Measurements from ENCODE around the gene RGSL1. TPM values are rescaled to one million over a fixed set of nuclear protein-coding genes. Genes with fewer than 3 reads are reported as not detected.

Gene RGSL1
- total RNA-seq, 3 donors from 2014 or later: not detected

DNA sequence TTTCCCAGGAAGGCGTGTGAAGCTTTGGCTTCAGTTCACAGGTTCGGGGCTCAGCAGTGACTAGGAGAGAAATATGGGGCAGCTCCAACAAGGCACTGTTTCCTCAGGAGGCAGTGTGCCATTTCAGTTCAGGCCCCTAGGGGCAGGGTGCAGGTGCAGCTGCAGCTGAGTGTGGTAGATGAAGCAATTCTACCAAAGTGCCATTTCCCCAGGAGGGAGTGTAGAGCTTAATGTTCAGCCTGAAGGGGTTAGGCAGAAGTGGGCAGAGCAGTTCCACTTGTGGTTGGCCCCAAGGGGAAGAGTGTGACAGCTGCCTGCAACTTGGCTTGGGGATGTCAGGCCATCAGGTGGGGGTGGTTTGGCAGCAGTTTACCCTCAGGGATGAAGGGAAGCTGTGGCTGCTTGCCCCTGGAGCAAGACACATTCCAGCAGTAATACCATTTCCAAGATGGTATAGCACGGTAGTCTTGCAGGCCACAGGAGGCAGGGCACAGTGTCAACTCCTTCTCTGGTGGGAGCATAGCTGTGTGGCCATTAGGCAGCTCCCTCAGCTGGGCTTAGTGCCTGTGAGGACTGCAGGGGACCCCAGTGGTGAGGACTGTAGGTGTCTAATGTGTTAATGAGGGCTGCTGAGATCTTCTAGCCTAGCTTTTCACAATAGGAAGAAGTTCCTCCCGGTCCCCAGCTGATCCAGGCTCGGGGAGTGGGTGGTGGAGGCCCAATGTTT lies 34.7 kb downstream of the RGSL1 start:
- Histone ChIP-seq H3K9me3 (no peaks in the 10 kb centered on the region), H3K36me3 (no peaks in the 10 kb centered on the region), H3K27ac (no peak overlapping the region), H3K27me3 (no peaks in the 10 kb centered on the region), H3K4me3 (no peak overlapping the region), H3K4me1 (no peaks in the 10 kb centered on the region)
- no peak for DNase-seq (ENCODE audit: low spot score in 2 of 2)
- intact Hi-C loops (cut with DNase I; ENCODE audit: low total_unique reads): no loop called here
- TF ChIP-seq, protein P1, sequence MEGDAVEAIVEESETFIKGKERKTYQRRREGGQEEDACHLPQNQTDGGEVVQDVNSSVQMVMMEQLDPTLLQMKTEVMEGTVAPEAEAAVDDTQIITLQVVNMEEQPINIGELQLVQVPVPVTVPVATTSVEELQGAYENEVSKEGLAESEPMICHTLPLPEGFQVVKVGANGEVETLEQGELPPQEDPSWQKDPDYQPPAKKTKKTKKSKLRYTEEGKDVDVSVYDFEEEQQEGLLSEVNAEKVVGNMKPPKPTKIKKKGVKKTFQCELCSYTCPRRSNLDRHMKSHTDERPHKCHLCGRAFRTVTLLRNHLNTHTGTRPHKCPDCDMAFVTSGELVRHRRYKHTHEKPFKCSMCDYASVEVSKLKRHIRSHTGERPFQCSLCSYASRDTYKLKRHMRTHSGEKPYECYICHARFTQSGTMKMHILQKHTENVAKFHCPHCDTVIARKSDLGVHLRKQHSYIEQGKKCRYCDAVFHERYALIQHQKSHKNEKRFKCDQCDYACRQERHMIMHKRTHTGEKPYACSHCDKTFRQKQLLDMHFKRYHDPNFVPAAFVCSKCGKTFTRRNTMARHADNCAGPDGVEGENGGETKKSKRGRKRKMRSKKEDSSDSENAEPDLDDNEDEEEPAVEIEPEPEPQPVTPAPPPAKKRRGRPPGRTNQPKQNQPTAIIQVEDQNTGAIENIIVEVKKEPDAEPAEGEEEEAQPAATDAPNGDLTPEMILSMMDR (IDR thresholded peaks at IDR 0.05): no peak
- TF ChIP-seq POLR2AphosphoS5 (IDR thresholded peaks at IDR 0.05) (no peak), POLR2A (IDR thresholded peaks at IDR 0.05) (no peak)

DNA sequence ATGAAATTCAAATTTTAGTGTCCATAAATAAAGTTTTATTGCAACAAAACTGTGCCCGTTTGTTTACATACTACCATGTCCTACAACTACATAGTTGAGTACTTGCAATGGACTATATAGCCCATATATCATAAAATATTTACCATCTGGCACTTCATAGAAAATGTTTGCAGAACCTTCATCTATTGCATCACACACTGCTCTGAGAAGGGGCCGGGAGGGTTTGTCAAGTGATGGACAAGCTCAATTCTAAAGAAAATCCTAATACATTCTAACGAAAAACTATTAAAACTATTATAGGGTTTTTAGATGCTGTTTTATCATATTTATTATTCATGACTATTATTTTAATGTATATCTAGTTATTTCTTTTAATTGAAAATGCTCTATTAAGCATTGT lies 35.9 kb downstream of the RGSL1 start:
- H3K27ac ChIP-seq: no peak overlapping the region
- no peak overlapping the region for H3K4me3 ChIP-seq
- intact Hi-C loops (cut with DNase I; ENCODE audit: low total_unique reads): no loop called here
- no peaks in the 10 kb centered on the region for H3K4me1 ChIP-seq
- no peaks in the 10 kb centered on the region for H3K36me3 ChIP-seq
- DNase-seq (ENCODE audit: low spot score in 2 of 2): no peak
- H3K9me3 ChIP-seq: no peaks in the 10 kb centered on the region
- no peak for TF ChIP-seq POLR2A (IDR thresholded peaks at IDR 0.05)
- no peaks in the 10 kb centered on the region for H3K27me3 ChIP-seq

DNA sequence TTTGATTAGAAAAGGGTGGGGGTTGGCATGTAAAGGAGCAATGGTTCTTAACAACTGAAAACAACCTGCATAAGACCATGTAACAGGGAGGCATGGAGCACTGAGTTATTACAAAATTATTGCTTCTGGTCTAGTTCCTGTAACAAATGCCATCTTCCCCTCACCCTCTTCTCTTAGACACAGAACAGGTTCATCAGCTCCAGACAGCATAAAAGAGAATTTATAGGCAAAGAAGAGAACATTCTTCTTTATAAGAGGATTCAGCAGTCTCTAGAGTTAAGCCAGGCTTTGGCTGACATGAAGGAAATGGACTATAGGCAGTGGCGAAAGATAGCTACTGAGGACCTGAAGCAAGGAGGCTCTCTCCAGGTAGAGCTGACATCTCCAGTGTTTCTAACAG lies 38.9 kb downstream of the RGSL1 start:
- no peaks in the 10 kb centered on the region for H3K27me3 ChIP-seq

DNA sequence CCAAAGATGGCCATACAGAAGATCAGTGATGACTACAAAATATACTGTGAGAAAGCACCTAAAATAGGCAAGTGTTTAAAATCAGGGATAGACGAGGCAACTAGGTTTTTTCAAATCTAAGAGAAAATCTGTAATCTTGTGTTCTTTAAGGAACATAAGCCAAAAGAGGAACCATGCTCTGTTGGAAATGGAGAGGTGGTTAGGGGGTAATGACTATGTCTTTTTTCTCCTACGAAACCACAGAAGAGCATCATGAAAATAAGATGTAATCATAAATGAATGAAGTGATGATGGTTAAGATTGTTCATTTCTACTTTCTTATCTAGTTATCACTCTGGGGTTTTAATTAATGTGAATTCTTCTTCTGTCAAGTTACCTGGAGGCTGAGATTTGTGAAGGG lies 43.1 kb downstream of the RGSL1 start:
- Histone ChIP-seq H3K27ac (no peak overlapping the region), H3K36me3 (no peaks in the 10 kb centered on the region), H3K27me3 (no peaks in the 10 kb centered on the region), H3K4me3 (no peak overlapping the region), H3K9me3 (no peaks in the 10 kb centered on the region), H3K4me1 (no peaks in the 10 kb centered on the region)
- DNase-seq (ENCODE audit: low spot score in 2 of 2): no peak
- intact Hi-C loops (cut with DNase I; ENCODE audit: low total_unique reads): no loop called here
- TF ChIP-seq POLR2A (IDR thresholded peaks at IDR 0.05): no peak
- TF ChIP-seq POLR2AphosphoS5 (IDR thresholded peaks at IDR 0.05): no peak
- TF ChIP-seq, protein P1 (IDR thresholded peaks at IDR 0.05): no peak

More for the DNA sequence above, 38.9 kb downstream of the RGSL1 start:
- Histone ChIP-seq H3K4me3 (no peak overlapping the region), H3K27ac (no peak overlapping the region), H3K9me3 (no peaks in the 10 kb centered on the region), H3K36me3 (no peaks in the 10 kb centered on the region), H3K4me1 (no peaks in the 10 kb centered on the region)
- TF ChIP-seq POLR2A (IDR thresholded peaks at IDR 0.05) (no peak), POLR2AphosphoS5 (IDR thresholded peaks at IDR 0.05) (no peak)
- TF ChIP-seq, protein P1 (IDR thresholded peaks at IDR 0.05): no peak
- intact Hi-C loops (cut with DNase I; ENCODE audit: low total_unique reads): no loop called here
- DNase-seq (ENCODE audit: low spot score in 2 of 2): no peak

DNA sequence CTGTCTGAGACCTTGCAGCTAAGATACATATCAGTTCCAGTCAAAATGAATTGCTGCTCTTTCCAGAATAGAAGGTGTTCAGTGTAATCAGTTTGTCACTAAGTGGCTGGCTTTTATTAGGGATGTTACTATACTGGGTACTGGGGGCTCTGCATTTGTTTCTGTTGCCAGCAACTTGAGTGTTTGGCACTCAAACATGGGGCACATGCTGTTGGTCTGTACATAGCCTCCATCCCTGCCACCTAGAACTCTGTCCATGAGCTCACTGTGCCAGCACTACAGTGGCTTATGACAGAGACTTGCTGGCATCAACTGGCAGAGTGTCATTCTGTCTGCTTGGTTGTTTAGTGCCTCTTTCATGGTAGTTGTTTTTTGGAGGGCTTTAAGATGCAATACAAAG lies 45.1 kb downstream of the RGSL1 start:
- Histone ChIP-seq H3K27ac (no peak overlapping the region), H3K36me3 (no peaks in the 10 kb centered on the region), H3K9me3 (no peaks in the 10 kb centered on the region), H3K27me3 (no peaks in the 10 kb centered on the region), H3K4me1 (no peaks in the 10 kb centered on the region), H3K4me3 (no peak overlapping the region)
- intact Hi-C loops (cut with DNase I; ENCODE audit: low total_unique reads): no loop called here
- DNase-seq (ENCODE audit: low spot score in 2 of 2): no peak
- TF ChIP-seq POLR2A (IDR thresholded peaks at IDR 0.05) (no peak), POLR2AphosphoS5 (IDR thresholded peaks at IDR 0.05) (no peak)
- TF ChIP-seq, protein P1 (IDR thresholded peaks at IDR 0.05): no peak
